ENCODE results near the gene TBPL1. TPM values are rescaled to one million over a fixed set of nuclear protein-coding genes. Genes with fewer than 3 reads are reported as not detected.

TBPL1 gene
- total and polyA plus RNA-seq, 7 donors: 6.6 to 26.4 (median 13.2) TPM

- 80 to 88% methylated on average over 7 of the region's 7 CpGs for WGBS, 2 donors
- TF ChIP-seq POLR2AphosphoS5 (IDR thresholded peaks at IDR 0.05) (no peak), CTCF (IDR thresholded peaks at IDR 0.05) (no peak), POLR2A (IDR thresholded peaks at IDR 0.05) (no peak), EP300 (IDR thresholded peaks at IDR 0.05) (no peak)
- Histone ChIP-seq H3K27me3 (no peaks in the 10 kb centered on the region), H3K36me3 (no peaks in the 10 kb centered on the region), H3K4me3 (no peak overlapping the region), H3K27ac (no peak overlapping the region), H3K4me1 (peaks cover 0 to 10% (median 2%) of the 10 kb centered on the region in 4 donors), H3K9me3 (no peaks in the 10 kb centered on the region)
- DNase-seq: no peak
- intact Hi-C loops (cut with DNase I): no loop called here
Measured at GRCh38 chr6:133961831-133962230, 8.8 kb downstream of the TBPL1 start.

GRCh38 chr6:133964052-133964451, 11.0 kb downstream of the TBPL1 start:
- Histone ChIP-seq H3K4me3 (no peak overlapping the region), H3K27me3 (no peaks in the 10 kb centered on the region), H3K4me1 (peaks cover 0 to 12% (median 4%) of the 10 kb centered on the region in 4 donors), H3K9me3 (no peaks in the 10 kb centered on the region), H3K27ac (no peak overlapping the region), H3K36me3 (no peaks in the 10 kb centered on the region)
- 26 to 57% methylated on average over 1 of the region's 1 CpG for WGBS, 2 donors
- no peak for TF ChIP-seq POLR2AphosphoS5 (IDR thresholded peaks at IDR 0.05)
- TF ChIP-seq POLR2A (IDR thresholded peaks at IDR 0.05): no peak
- TF ChIP-seq CTCF (IDR thresholded peaks at IDR 0.05): no peak
- no peak for TF ChIP-seq EP300 (IDR thresholded peaks at IDR 0.05)
- intact Hi-C loops (cut with DNase I): no loop called here
- DNase-seq: no peak

DNA sequence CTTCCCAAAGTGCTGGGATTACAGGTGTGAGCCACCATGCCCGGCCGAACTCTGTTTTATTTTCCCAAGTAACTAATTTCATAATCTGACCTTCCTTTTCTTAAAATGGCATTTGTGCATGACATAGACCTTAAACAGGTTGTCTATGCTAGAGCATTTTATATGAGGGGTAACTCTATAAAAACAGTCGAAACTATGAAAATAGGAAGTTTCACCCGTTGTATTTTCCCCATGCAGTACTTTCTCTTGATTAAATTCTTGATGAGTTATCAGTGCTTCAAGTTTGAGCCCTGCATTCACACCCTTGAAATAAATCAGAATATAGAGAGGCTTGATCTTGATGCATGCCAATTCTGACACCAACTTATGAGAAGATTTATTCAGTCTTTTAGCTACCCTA, 11.7 kb downstream of the TBPL1 start:
- intact Hi-C loops (cut with DNase I): no loop called here
- 53 to 74% methylated on average over 4 of the region's 4 CpGs for whole genome bisulfite sequencing, 2 donors
- TF ChIP-seq POLR2AphosphoS5 (IDR thresholded peaks at IDR 0.05) (no peak), POLR2A (IDR thresholded peaks at IDR 0.05) (no peak), EP300 (IDR thresholded peaks at IDR 0.05) (no peak), CTCF (IDR thresholded peaks at IDR 0.05) (no peak)
- no peak overlapping the region for H3K27ac ChIP-seq
- no peak for DNase-seq
- no peaks in the 10 kb centered on the region for H3K9me3 ChIP-seq
- no peak overlapping the region for H3K4me3 ChIP-seq
- peaks cover 0 to 18% (median 6%) of the 10 kb centered on the region in 4 donors for H3K4me1 ChIP-seq
- no peaks in the 10 kb centered on the region for H3K27me3 ChIP-seq
- no peaks in the 10 kb centered on the region for H3K36me3 ChIP-seq

- intact Hi-C loops (cut with DNase I): no loop called here
- no peak overlapping the region for H3K4me3 ChIP-seq
- WGBS, 2 donors: 23 to 71% methylated on average over 4 of the region's 4 CpGs
Measured at GRCh38 chr6:133965817-133966360, 12.9 kb downstream of the TBPL1 start.

More at GRCh38 chr6:133965817-133966360, 12.9 kb downstream of the TBPL1 start:
- Histone ChIP-seq H3K27me3 (no peaks in the 10 kb centered on the region), H3K27ac (no peak overlapping the region), H3K9me3 (no peaks in the 10 kb centered on the region), H3K36me3 (no peaks in the 10 kb centered on the region), H3K4me1 (peaks cover 0 to 18% (median 6%) of the 10 kb centered on the region in 4 donors)
- TF ChIP-seq POLR2AphosphoS5 (IDR thresholded peaks at IDR 0.05) (no peak), CTCF (IDR thresholded peaks at IDR 0.05) (no peak), POLR2A (IDR thresholded peaks at IDR 0.05) (no peak), EP300 (IDR thresholded peaks at IDR 0.05) (no peak)
- DNase-seq: no peak

Data from sigmoid colon (tissue), 7 donors.